SK-N-SH (cell line): Measurements from ENCODE around the gene TMEM132D. TPM values are rescaled to one million over a fixed set of nuclear protein-coding genes. Genes with fewer than 3 reads are reported as not detected.

Experiments used
- CTCF ChIA-PET: fragments of 300-600, 350-600 bp; formaldehyde crosslinking; extraction: SDS; loops from one replicate; lab custom pipeline; 2021; lab: Yijun Ruan, JAX
- POLR2A ChIA-PET: fragments of 350-600 bp; sonication (Branson Sonifier 250); formaldehyde crosslinking; extraction: SDS; loops from one replicate; lab custom pipeline; 2020; ENCODE audit warnings: antibody characterized with exemption, inconsistent platforms; lab: Yijun Ruan, JAX
- DNase-seq: peaks from one replicate; pipeline ENCODE4 v3.0.0; 2012
- H2AFZ ChIP-seq: fragments of 200-600 bp; sonication (generic); 2 replicates; pipeline ENCODE4 v1.8.1; 2016; ENCODE audit warnings: antibody characterized with exemption, mild to moderate bottlenecking, low read depth
- H3F3A ChIP-seq: fragments of 200-600 bp; sonication (generic); replicated peaks from 2 replicates; pipeline ENCODE3; 2016; ENCODE audit warnings: antibody characterized with exemption, mild to moderate bottlenecking; ENCODE audit not compliant: insufficient read depth
- H3K27ac ChIP-seq, 2 experiments: fragments of 200-500 bp in 1 of 2; fragments of 200-600 bp in 1 of 2; sonication (Bioruptor generic) in 1 of 2; sonication (generic), shearing (Covaris generic) in 1 of 2; 2 replicates each; pipeline versions ENCODE4 v1.5.1 to v1.6.1; 2014 to 2016; ENCODE audit warnings: low read depth in 2 of 2, inconsistent platforms in 1 of 2, low read length in 1 of 2, mild to moderate bottlenecking in 1 of 2, mixed read lengths in 1 of 2
- H3K27me3 ChIP-seq: fragments of 200-600 bp; sonication (generic), shearing (Covaris generic); 2 replicates; pipeline ENCODE4 v1.6.1; 2016; ENCODE audit warnings: mixed run types; ENCODE audit not compliant: insufficient read depth
- H3K36me3 ChIP-seq, 2 experiments: fragments of 200-500 bp in 1 of 2; fragments of 200-600 bp in 1 of 2; sonication (Bioruptor generic) in 1 of 2; sonication (generic) in 1 of 2; replicated peaks in 1 of 2; 2 replicates each; pipeline versions ENCODE3 to v1.5.1; 2014 to 2016; ENCODE audit warnings: low read length in 1 of 2, mild to moderate bottlenecking in 1 of 2; ENCODE audit not compliant: insufficient read depth in 2 of 2, control insufficient read depth in 1 of 2
- H3K4me1 ChIP-seq, 2 experiments: fragments of 200-500 bp in 1 of 2; fragments of 200-600 bp in 1 of 2; sonication (Bioruptor generic) in 1 of 2; sonication (generic), shearing (Covaris generic) in 1 of 2; 2 replicates each; pipeline versions ENCODE4 v1.5.1 to v1.6.1; 2014 to 2016; ENCODE audit warnings: low read depth in 1 of 2, low read length in 1 of 2, mixed run types in 1 of 2; ENCODE audit not compliant: insufficient read depth in 2 of 2, control insufficient read depth in 1 of 2
- H3K4me2 ChIP-seq: fragments of 200-600 bp; sonication (generic), shearing (Covaris generic); 2 replicates; pipeline ENCODE4 v1.6.1; 2017; ENCODE audit warnings: mixed run types
- H3K4me3 ChIP-seq, 2 experiments: fragments of 200-500 bp in 1 of 2; fragments of 200-600 bp in 1 of 2; sonication (Bioruptor generic) in 1 of 2; sonication (generic), shearing (Covaris generic) in 1 of 2; 2 replicates each; pipeline versions ENCODE4 v1.5.1 to v1.8.1; 2014 to 2016; ENCODE audit warnings: low read depth in 2 of 2, inconsistent platforms in 1 of 2, low read length in 1 of 2, mild to moderate bottlenecking in 1 of 2, mixed read lengths in 1 of 2, moderate library complexity in 1 of 2
- H3K79me2 ChIP-seq: fragments of 200-600 bp; sonication (generic); 2 replicates; pipeline ENCODE4 v1.8.1; 2017; ENCODE audit warnings: mild to moderate bottlenecking; ENCODE audit not compliant: insufficient read depth
- H3K9ac ChIP-seq: fragments of 200-600 bp; sonication (generic); 2 replicates; pipeline ENCODE4 v1.6.1; 2017; ENCODE audit warnings: mixed run types
- H3K9me2 ChIP-seq: fragments of 200-600 bp; sonication (generic); 2 replicates; pipeline ENCODE4 v1.6.1; 2017; ENCODE audit warnings: mixed run types
- H3K9me3 ChIP-seq: fragments of 200-600 bp; sonication (generic); 2 replicates; pipeline ENCODE4 v1.6.1; 2017; ENCODE audit warnings: mixed run types, mild to moderate bottlenecking, moderate library complexity
- H4K20me1 ChIP-seq: fragments of 200-600 bp; sonication (generic); 2 replicates; pipeline ENCODE4 v1.6.1; 2017; ENCODE audit warnings: mild to moderate bottlenecking, mixed run types; ENCODE audit not compliant: insufficient read depth
- CHD2 ChIP-seq: fragments of 150-350 bp; IDR thresholded peaks from 2 replicates; pipeline ENCODE4 v1.6.1; 2018; ENCODE audit warnings: low read length; ENCODE audit not compliant: partially characterized antibody
- ELF1 ChIP-seq: IDR thresholded peaks from 2 replicates; pipeline ENCODE4 v1.4.0; 2012
- EP300 ChIP-seq, 2 experiments: IDR thresholded peaks; 2 replicates each; pipeline versions ENCODE4 v1.4.0 to v1.6.1; 2012; ENCODE audit warnings: borderline replicate concordance in 1 of 2, low read depth in 1 of 2, low read length in 1 of 2
- EZH2phosphoT487 ChIP-seq: fragments of 200-600 bp; sonication (generic); IDR thresholded peaks from 2 replicates; pipeline ENCODE4 v1.6.1; 2017; ENCODE audit warnings: low read depth, mixed run types, mild to moderate bottlenecking, antibody characterized with exemption, moderate library complexity, borderline replicate concordance
- FOSL2 ChIP-seq: IDR thresholded peaks from 2 replicates; pipeline ENCODE4 v1.4.0; 2012; ENCODE audit warnings: low read depth, mild to moderate bottlenecking, moderate library complexity, borderline replicate concordance
- FOXJ3 ChIP-seq: sonication (generic); formaldehyde crosslinking; IDR thresholded peaks from 2 replicates; pipeline ENCODE4 v1.5.1; 2020; ENCODE audit warnings: mild to moderate bottlenecking, missing genetic modification reagents
- FOXM1 ChIP-seq: IDR thresholded peaks from 2 replicates; pipeline ENCODE4 v1.4.0; 2012; ENCODE audit warnings: low read depth, mild to moderate bottlenecking
- GABPA ChIP-seq: IDR thresholded peaks from 2 replicates; pipeline ENCODE4 v1.4.0; 2012; ENCODE audit warnings: low read depth, mild to moderate bottlenecking
- GATA2 ChIP-seq: sonication (generic); formaldehyde crosslinking; IDR thresholded peaks from 2 replicates; pipeline ENCODE4 v1.5.0; 2020; ENCODE audit warnings: mild to moderate bottlenecking, missing genetic modification reagents
- MAX ChIP-seq: IDR thresholded peaks from 2 replicates; pipeline ENCODE4 v1.4.0; 2012; ENCODE audit warnings: low read depth
- MXI1 ChIP-seq: IDR thresholded peaks from 2 replicates; pipeline ENCODE4 v1.6.1; 2012; ENCODE audit warnings: mild to moderate bottlenecking, low read depth, low read length, improper control_type of control experiment
- NFIC ChIP-seq: IDR thresholded peaks from 2 replicates; pipeline ENCODE4 v1.4.0; 2012; ENCODE audit warnings: borderline replicate concordance
- NRF1 ChIP-seq: IDR thresholded peaks from 2 replicates; pipeline ENCODE4 v1.6.1; 2012; ENCODE audit warnings: low read depth, mild to moderate bottlenecking, low read length
- RAD21 ChIP-seq: IDR thresholded peaks from 2 replicates; pipeline ENCODE4 v1.6.1; 2012; ENCODE audit warnings: mild to moderate bottlenecking, low read length
- RCOR1 ChIP-seq: fragments of 150-350 bp; IDR thresholded peaks from 2 replicates; pipeline ENCODE4 v1.6.1; 2017; ENCODE audit warnings: antibody characterized with exemption, low read length
- RFX5 ChIP-seq: IDR thresholded peaks from 2 replicates; pipeline ENCODE4 v1.6.1; 2012; ENCODE audit warnings: mild to moderate bottlenecking, improper control_type of control experiment, low read length
- RXRA ChIP-seq: IDR thresholded peaks from 2 replicates; pipeline ENCODE4 v1.4.0; 2012; ENCODE audit warnings: low read depth, mild to moderate bottlenecking, borderline replicate concordance
- SIN3A ChIP-seq: IDR thresholded peaks from 2 replicates; pipeline ENCODE4 v1.6.1; 2012; ENCODE audit warnings: low read depth, mild to moderate bottlenecking, low read length, moderate library complexity, borderline replicate concordance
- SMC3 ChIP-seq: IDR thresholded peaks from 2 replicates; pipeline ENCODE4 v1.6.1; 2012; ENCODE audit warnings: low read depth, low read length, improper control_type of control experiment
- TAF1 ChIP-seq: IDR thresholded peaks from 2 replicates; pipeline ENCODE4 v1.6.1; 2012; ENCODE audit warnings: low read depth, mild to moderate bottlenecking, low read length, moderate library complexity, borderline replicate concordance
- TCF12 ChIP-seq: IDR thresholded peaks from 2 replicates; pipeline ENCODE4 v1.4.0; 2012
- USF1 ChIP-seq: IDR thresholded peaks from 2 replicates; pipeline ENCODE4 v1.4.0; 2012; ENCODE audit warnings: low read depth, borderline replicate concordance
- USF2 ChIP-seq: fragments of 150-350 bp; IDR thresholded peaks from 2 replicates; pipeline ENCODE4 v1.6.1; 2017; ENCODE audit warnings: antibody characterized with exemption, low read length, low read depth, borderline replicate concordance
- WGBS: methylation state at CpG from one replicate; pipeline ENCODE4 v1.1.6; 2017; ENCODE audit warnings: low lambda C conversion rate; 5-methylcytosine and 5-hydroxymethylcytosine counted together
- polyA plus RNA-seq, 3 experiments: library from polyadenylated mRNA; depleted of rRNA; stranded (reverse); fragments of >200 nt; gene quantifications; 2 replicates each; pipeline ENCODE4 v1.2.3, GENCODE V29; 2012

The TMEM132D gene
- polyA plus RNA-seq, 1 of the 3 experiments (the other 2 are of a cell fraction) = not detected

GRCh38 chr12:129566800-129567199, 337.0 kb downstream of the TMEM132D start:
- TF ChIP-seq RXRA = no peak
- TF ChIP-seq FOSL2 = no peak
- TF ChIP-seq SIN3A = no peak
- TF ChIP-seq CHD2 = no peak
- no peak for TF ChIP-seq TAF1
- no peak for TF ChIP-seq TCF12
- no peak for TF ChIP-seq FOXM1
- TF ChIP-seq GATA2 = no peak
- TF ChIP-seq USF1 = no peak
- TF ChIP-seq EZH2phosphoT487 = no peak
- no peak for TF ChIP-seq SMC3
- TF ChIP-seq ELF1 = no peak
- TF ChIP-seq GABPA = no peak
- TF ChIP-seq MAX = no peak
- TF ChIP-seq NFIC = no peak
- TF ChIP-seq EP300 (IDR thresholded peaks at IDR 0.05; ENCODE audit: borderline replicate concordance in 1 of 2, low read depth in 1 of 2, low read length in 1 of 2) = no peak
- no peak overlapping the region for H3K9ac ChIP-seq
- 25% methylated on average over 5 of the region's 5 CpGs for WGBS

GRCh38 chr12:129564768-129565167, 339.1 kb downstream of the TMEM132D start:
- Histone ChIP-seq H3K79me2 (no peaks in the 10 kb centered on the region), H4K20me1 (no peaks in the 10 kb centered on the region), H3F3A (no peaks in the 10 kb centered on the region), H3K27me3 (no peaks in the 10 kb centered on the region), H3K4me1 (no peaks in the 10 kb centered on the region), H3K36me3 (no peaks in the 10 kb centered on the region), H3K4me2 (no peak overlapping the region), H2AFZ (no peak overlapping the region), H3K9ac (no peak overlapping the region), H3K9me3 (no peaks in the 10 kb centered on the region), H3K27ac (no peak overlapping the region), H3K9me2 (no peaks in the 10 kb centered on the region), H3K4me3 (no peak overlapping the region)
- ChIA-PET CTCF (no interaction called here), POLR2A (no interaction called here)
- no peak for DNase-seq
- no peak for TF ChIP-seq MXI1
- TF ChIP-seq FOXM1 = no peak
- no peak for TF ChIP-seq USF1
- no peak for TF ChIP-seq FOXJ3 (CRISPR knock-in tag)
- no peak for TF ChIP-seq GATA2
- TF ChIP-seq SIN3A = no peak
- TF ChIP-seq RAD21 = no peak
- TF ChIP-seq TAF1 = no peak
- no peak for TF ChIP-seq RFX5
- no peak for TF ChIP-seq NRF1
- TF ChIP-seq RXRA = no peak
- TF ChIP-seq USF2 = no peak
- no peak for TF ChIP-seq RCOR1
- 18% methylated on average over 2 of the region's 2 CpGs for WGBS

More at GRCh38 chr12:129566800-129567199, 337.0 kb downstream of the TMEM132D start:
- no peaks in the 10 kb centered on the region for H4K20me1 ChIP-seq
- H3K27ac ChIP-seq = no peak overlapping the region
- H3K36me3 ChIP-seq = no peaks in the 10 kb centered on the region
- H3K4me1 ChIP-seq = no peaks in the 10 kb centered on the region
- H3K79me2 ChIP-seq = no peaks in the 10 kb centered on the region
- no peak overlapping the region for H2AFZ ChIP-seq
- H3K27me3 ChIP-seq = no peaks in the 10 kb centered on the region
- POLR2A ChIA-PET = no interaction called here
- H3K9me2 ChIP-seq = no peaks in the 10 kb centered on the region
- CTCF ChIA-PET = no interaction called here
- H3F3A ChIP-seq = no peaks in the 10 kb centered on the region
- H3K4me2 ChIP-seq = no peak overlapping the region
- H3K9me3 ChIP-seq = no peaks in the 10 kb centered on the region
- H3K4me3 ChIP-seq = no peak overlapping the region
- no peak for DNase-seq
